Right renal pelvis (tissue), 4 donors: ENCODE measurements around the gene LIMCH1. TPM values are rescaled to one million over a fixed set of nuclear protein-coding genes. Genes with fewer than 3 reads are reported as not detected.
"Not testable (repeated sequence)": the region's sequence is repeated elsewhere in the genome, so short reads cannot be mapped to it uniquely, and the experiment has no call there.

ENCODE experiments used
- DNase-seq, 4 donors: peaks; one replicate each; pipeline ENCODE4 v3.0.0-alpha.2; 2013; ENCODE audit warnings: low read depth in 4 of 4, low spot score in 3 of 4, missing footprints in 1 of 4
- polyA plus RNA-seq, 4 donors: library from polyadenylated mRNA; unstranded; fragments of 120-200 nt; gene quantifications; one replicate each; pipeline ENCODE4 v1.2.1, GENCODE V29; 2013; ENCODE audit not compliant: insufficient read length in 4 of 4

The LIMCH1 gene, protein sequence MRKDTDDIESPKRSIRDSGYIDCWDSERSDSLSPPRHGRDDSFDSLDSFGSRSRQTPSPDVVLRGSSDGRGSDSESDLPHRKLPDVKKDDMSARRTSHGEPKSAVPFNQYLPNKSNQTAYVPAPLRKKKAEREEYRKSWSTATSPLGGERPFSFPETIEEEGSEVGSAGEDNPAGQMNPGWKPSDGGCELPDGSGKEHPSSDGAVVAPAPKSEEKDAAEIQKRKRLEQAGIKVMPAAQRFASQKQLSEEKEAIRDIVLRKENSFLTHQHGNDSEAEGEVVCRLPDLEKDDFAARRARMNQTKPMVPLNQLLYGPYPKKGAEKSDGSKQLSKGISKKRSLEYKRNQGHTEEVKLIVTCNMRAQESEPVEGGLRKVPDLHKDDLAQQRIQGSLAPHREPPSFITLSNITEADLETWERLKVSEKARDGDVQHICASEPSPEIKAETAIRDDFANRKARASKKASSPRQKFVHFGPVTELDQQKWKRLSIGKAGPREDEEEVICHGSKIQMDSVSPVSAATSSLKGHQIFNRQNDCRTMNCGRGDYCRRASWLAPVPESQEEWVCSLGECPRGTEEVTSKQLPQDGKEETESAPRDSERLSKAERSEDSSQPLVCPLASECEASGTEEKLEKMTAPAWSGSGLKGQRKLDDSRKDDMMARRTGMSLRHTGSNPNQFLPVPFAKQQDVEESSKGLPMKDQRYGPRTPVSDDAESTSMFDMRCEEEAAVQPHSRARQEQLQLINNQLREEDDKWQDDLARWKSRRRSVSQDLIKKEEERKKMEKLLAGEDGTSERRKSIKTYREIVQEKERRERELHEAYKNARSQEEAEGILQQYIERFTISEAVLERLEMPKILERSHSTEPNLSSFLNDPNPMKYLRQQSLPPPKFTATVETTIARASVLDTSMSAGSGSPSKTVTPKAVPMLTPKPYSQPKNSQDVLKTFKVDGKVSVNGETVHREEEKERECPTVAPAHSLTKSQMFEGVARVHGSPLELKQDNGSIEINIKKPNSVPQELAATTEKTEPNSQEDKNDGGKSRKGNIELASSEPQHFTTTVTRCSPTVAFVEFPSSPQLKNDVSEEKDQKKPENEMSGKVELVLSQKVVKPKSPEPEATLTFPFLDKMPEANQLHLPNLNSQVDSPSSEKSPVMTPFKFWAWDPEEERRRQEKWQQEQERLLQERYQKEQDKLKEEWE (N-terminal part only)
- 100 to 1,000 TPM in 3 of 4 donors, 10 to 100 TPM in 1; 91.1 to 139 (median 114) TPM for polyA plus RNA-seq

DNA sequence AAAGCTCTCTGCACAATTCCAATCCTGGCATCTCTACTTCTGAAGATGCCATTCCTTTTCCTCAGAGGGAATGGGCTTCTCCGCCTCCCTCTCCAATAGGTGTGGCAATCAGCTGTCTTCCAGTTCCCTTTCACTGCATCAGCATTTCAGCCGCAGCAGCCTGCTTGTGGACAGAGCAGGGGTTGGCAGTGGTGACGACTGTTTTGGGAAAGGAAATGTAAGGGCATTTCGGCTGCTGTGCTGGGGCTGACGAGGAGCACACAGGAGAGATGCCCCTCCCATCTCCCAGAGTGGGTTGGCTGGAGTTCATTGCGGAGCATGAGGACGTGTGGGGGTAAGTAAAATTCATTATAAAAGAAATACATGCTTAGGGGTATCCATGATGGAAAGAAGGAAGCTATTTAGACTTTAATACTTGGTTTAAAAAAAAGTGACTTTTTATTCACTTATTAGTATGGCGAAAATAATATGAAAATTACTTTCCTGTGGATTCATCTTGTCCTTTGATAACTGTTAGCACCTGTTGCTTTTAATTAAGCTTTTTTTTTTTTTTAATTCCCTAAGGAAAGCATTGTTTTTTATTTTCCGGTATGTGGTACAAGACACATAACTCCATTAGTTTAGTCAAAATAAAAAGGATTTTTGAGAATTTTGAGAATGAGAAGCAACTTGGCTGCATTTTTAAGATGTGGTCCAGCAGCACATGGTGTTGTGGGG lies at the start of gene LIMCH1:
TSS of gene LIMCH1 (plus strand) at position 141 of the 717 bp plus-strand sequence. CDS start 67,839 bp downstream, outside the sequence.
- no peak for DNase-seq

DNA sequence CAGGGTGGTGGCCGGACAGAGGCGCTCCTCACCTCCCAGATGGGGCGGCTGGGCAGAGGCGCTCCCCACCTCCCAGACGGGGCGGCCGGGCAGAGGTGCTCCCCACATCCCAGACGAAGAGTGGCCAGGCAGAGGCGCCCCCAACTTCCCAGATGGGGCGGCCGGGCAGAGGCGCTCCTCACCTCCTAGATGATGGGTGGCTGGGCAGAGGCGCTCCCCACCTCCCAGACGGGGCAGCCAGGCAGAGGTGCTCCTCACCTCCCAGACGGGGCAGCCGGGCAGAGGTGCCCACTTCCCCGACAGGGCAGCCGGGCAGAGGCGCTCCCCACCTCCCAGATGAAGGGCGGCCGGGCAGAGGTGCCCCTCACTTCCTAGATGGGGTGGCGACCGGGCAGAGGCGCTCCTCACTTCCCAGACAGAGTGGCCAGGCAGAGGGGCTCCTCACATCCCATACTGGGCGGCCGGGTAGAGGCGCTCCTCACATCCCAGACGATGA lies 46.8 kb upstream of the LIMCH1 start:
- DNase-seq, result not testable (repeated sequence)

DNA sequence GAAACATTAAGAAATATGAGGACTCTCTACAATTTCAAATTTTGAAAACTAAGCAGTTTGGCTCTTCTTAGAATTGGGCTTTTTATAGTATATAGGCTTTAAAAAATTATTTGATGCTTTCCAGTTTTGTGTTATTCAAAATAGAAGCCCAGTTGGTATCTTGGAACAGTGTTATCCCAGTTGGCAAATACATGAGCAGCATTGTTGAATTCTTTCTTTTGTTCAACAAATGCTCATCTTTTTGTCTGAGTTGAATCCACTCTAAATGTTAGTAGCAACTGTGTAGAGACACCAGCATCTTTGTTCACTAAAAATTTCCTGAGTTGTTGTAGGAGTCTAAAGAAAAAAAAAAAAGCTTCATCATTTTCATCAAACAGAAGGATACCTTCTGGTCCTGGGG lies 41.0 kb upstream of the LIMCH1 start:
- DNase-seq, result no peak

DNA sequence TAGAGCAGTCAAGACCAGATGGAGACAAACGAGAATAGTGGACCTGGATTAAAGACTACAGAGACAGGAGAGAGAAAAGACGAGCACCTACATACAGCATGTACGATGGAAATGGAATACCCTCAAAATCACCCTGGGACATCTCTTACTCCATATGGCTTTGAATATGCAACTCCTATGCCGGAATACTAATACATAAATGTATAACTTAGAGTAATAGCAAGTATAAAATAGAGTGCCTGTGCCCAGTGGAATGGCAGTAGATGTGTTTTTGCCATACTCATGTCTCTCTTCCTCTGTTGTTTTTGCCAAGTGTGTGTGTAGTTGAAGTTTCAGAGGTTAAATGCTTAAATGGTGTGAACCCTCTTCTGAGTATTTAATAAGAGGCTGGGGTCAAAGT lies 39.8 kb upstream of the LIMCH1 start:
- no peak for DNase-seq

DNA sequence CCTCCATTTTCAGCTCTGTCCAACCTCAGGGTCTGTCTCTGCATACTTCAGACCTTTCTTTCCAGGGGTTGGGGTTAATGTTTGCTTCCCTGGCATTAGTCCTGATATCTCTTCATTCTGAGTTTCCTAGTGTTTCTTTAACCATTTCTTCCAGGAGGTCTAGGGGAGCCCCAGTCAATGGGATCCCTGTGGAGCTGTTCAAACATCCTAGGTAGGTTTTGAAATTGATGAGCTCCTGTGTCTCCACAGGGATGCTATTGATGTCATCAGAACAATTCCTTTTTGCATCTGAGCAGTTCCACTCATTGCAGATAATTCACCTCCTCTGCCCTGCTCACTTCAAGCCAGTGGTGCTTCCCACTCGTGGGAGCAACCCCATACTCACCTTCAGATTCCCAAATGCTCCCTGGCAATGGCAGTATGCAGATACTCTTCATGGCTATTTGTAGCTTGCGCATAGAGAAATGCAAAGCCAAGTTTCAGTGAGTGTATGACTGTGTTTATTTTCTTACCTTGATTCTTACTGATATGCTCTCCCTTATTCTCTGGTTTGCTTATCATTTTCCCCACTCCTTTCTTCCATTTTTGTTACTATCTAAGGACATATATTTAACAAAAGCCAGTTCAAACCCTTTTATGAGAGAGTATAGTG lies 33.7 kb upstream of the LIMCH1 start:
- DNase-seq, result no peak

DNA sequence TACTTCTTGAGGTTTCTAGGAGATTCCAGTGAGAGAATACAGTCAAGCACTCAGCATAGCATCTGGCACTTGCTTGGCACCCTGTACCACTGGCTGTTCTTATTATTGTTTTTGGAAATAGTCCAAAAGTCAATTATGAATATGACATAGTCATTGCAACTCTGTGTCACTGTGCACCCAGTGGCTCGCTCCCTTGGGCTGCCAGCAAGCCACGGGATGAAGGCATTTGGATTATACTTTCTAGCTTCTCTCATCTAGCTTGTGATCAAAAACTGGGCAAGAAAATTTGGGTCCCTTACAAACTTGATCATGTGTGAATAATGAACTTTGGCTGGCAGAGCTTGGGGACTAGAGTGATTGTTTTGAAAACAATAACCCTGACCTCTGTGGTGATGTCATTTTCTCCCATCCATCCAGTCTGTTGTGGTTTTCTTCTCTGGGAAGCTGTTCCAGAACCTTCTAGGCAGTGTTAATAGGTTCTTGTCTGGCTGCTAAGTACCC lies 32.7 kb upstream of the LIMCH1 start:
- DNase-seq, result no peak

DNA sequence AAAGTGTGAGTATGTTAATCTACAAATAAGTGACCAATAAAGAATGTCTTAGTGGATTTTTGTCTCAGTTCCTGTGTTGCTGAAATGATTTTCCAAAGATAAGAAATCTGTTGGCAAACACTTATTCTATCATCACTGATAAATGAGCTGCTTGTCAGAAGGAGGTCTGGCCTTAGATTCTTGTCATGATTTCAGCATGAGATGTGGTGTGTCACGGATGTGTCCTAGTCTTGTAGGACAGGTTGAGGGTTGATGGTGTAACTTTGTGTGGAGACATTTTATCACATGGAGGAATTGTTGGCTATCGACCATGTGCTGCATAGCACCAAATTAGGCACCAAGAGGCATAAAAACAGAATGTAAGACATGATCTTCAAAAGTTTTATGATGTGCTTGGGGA lies 31.8 kb upstream of the LIMCH1 start:
- no peak for DNase-seq

DNA sequence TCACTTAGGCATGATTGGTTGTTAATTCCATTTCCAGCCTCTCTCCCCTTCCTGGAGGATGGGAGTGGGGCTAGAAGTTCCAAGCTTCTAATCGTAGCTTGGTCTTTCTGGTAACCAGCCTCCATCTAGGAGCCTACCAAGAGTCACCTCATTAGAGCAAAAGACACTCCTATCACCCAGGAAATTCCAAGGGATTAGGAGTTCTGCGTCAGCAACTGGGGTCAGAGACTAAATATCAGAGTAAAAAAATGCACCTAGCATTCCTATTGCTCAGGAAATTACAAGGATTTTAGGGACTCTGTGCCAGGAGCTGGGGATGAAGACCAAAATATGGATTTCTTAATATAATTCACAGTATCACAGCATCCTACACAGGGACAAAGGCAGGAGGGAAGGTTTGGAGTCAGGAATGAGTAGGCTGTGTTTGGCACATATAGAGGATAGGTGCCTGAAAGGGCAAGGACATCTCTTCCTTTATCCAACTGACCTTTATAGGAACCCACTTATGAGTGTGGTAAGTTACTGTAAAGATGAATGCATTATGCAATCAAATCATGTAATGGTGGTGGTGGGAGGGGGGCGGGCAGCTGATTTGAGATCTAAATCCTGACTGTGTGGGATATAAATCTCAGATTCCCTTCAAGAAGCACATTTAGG lies 30.5 kb upstream of the LIMCH1 start:
- DNase-seq, result no peak

DNA sequence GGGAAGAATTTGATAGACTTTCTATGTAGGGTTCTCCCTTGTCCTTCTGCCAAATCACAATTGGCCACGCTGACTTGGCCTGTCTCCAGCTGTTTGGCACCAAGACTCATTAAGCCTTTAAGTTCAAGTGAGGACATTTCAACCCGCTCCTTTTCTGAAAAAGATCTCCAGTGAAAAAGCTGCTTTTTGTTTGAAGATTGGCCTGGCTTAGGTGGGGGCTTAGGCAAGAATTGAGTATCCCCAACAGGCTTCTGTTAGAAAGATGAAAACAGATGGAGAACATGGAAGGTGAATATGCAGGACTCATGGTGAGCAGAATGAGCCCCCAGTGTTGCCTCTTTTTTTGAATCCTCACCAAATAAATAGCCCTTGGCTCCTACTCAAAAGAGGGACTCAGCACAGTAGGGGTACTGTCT lies 28.5 kb upstream of the LIMCH1 start:
- no peak for DNase-seq

DNA sequence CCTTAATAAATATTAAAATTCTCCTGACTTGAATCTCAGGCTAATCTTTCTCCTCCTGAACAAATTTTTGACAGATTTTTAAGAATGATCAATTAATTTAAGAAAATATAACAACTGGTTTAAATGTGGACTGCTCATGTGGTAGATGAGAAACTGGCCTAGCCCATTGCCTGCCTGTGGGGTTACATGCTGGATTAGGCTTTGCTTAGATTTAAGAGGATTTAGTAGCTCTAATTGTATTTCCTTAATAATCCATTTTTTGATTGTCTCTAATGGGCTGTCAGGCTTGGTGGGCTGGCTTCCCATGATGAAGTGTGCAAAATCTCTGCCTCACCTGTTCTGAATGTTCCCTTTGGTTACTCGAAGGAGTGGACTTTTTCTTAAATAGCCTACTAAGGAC lies 27.8 kb upstream of the LIMCH1 start:
- DNase-seq, result no peak

DNA sequence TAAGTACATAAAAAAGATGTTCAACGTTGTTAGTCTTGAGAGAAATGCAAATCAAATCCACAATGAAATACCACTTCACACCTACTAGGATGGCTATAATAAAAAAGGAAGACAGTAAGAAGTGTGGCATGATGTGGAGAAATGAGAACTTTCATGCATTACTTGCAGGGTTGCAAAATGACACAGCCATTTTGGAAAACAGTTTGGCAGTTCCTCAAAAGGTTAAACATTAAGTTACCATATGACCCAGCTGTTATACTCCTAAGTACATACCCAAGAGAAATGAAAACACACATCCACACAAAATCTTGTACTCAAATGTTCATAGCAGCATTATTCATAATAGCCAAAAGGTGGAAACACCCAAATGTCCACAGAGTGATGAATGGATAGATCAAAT lies 25.8 kb upstream of the LIMCH1 start:
- no peak for DNase-seq

DNA sequence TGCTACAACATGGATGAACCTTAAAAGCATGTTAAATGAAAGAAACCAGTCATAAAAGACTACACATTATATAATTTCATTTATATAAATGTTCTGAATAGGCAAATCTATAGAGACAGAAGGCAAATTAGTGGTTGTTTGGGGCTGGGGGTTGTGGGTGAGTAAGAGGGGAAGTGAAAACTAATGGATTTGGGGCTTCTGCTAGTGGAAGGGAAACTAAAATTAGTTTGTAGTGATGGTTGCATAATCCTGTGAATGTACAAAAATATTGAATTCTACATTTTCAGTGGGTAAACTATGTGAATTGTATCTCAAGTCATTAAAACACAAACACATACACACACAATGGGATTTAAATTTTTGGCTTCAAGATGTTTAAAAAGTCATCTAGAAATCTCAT lies 25.4 kb upstream of the LIMCH1 start:
- DNase-seq, result no peak

DNA sequence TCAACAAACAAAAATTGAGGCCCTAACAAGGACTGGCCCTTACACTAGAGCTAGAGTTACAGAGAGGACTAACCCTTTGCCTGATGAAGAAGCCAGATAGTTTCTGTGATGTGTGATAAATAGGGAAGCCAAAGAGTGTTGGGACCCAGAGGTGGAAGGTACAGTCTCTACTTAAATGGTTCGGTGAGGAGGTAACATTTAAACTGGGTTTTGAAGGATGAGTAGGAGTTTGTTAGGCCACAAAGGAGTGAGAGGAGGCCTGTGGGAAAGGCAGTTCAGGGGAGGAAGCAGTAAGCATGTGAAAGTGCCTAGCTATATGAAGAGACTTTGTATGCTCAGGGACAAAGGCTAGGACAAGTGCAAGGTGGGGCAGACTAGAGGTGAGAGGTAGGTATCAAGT lies 23.8 kb upstream of the LIMCH1 start:
- DNase-seq, result no peak

DNA sequence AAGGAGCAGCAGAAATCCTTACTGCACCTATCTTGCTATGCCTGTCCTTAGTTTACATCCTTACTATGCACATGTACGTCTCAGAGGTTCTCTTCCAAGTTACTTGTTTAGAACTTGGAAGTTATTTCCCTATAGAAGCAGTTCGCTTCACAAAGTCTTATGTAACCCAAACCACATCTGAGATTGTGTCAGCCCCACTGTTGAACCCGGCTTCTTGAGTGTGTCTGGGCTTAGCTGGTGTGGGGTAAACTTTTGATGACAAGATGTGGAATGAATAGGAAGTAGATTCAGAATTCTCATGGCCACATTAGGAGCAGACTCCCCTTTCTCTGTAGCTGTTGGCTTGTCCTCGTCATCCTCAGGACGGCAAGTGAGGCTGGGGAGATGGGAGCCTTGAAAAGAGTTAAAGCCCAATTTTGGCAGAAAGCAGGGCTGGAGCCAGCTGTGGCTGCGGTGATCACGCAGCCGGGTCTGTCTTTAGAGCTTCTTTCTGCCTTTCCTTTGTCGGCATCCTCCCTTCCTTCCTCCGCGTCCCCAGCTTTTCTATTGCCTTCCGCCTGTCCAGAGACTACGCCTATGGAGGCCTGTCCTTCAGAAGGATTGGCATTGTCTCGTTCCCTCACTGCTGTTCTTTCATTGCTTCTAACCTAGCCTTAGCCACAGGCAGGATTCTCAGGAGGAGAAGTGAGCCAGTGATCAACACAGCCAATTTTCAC lies 23.0 kb upstream of the LIMCH1 start:
- DNase-seq, result no peak

DNA sequence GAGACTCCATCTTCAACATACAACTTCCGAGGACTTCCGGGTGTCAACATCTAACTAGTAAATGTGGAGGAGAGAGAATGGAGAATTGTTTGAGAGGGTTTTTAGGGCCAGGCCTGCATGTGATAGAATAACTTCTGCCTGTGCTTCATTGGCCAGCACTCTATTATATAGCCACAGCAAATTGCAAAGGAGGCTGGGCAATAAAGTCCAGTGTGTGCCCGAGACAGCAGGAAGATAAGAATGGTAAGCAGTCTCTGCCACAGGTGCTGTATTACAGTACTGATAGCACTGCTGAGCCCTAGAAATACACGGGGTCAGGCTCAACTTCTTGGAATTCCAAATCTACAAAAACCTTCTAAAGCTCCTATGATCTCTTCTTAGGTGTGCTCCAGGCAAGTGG lies 20.8 kb upstream of the LIMCH1 start:
- DNase-seq, result no peak

DNA sequence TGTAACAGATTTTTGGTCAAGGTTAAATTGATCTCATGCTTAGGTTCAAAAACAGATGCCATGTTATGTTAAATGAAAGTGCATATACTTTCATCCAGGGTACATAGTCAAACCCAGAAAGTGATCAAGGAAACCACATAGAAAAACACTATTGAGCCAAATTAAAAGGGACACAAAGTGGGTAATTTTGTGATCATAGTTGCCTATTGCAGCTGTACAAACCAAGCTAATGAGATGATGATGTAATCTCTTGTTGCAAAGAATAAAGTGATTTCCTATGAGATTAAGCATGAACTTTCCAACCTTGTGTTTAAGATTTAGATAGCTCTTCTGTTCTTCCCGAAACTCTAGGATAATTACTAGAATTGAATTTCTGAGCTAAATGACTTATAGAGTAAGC lies 20.2 kb upstream of the LIMCH1 start:
- no peak for DNase-seq

DNA sequence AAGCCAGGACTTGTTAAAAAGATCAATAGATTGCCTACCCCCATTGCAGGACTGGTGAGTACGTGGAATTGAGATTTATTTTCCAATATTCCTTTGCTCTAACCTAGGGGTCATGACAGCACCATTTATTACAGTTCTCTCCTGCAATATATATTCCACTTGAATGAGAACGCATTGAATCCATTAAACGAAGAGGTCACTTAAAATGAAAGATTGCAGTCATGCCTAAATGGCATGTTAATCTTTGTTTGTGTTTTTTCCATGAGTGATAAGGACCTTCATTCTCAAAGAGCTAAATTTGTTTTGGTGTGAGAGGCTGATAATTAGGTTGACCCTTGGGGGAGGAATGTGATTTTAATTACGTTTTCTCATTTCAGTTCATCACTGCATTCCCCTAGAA lies 13.5 kb upstream of the LIMCH1 start:
- no peak for DNase-seq

DNA sequence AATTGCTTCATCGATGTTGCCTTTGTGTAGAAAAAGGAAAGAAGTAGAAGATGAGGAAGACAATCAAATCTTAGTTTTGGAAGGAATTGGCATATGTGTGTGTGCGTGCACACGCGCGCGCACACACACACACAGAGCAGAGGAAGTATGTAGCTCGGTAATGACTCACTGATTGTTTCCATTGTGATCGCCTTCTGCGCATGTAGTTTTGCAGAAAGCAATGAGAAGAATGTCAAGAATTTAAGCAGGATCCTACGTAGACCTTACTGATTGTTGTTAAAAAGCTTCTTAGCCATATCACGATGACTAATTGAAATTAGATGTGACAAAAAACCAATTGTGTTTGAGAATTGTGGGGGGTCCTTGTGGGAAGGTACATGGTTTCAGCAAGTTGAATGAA lies 12.8 kb upstream of the LIMCH1 start:
- no peak for DNase-seq
